Colonic mucosa (tissue), 4 donors: ENCODE measurements around the gene CFAP161. TPM values are rescaled to one million over a fixed set of nuclear protein-coding genes. Genes with fewer than 3 reads are reported as not detected.
"Not testable (repeated sequence)": the region's sequence is repeated elsewhere in the genome, so short reads cannot be mapped to it uniquely, and the experiment has no call there.

Source experiments
- DNase-seq: peaks from one replicate; pipeline ENCODE4 v3.0.0-alpha.2; 2020
- H3K27ac ChIP-seq: fragments of 200-600 bp; one replicate; pipeline ENCODE4 v1.8.0; 2021
- H3K27me3 ChIP-seq: fragments of 200-600 bp; one replicate; pipeline ENCODE4 v1.8.0; 2021
- H3K36me3 ChIP-seq: fragments of 200-600 bp; one replicate; pipeline ENCODE4 v1.8.0; 2021
- H3K4me1 ChIP-seq: fragments of 200-600 bp; one replicate; pipeline ENCODE4 v1.8.0; 2021; ENCODE audit warnings: mild to moderate bottlenecking
- H3K4me3 ChIP-seq: fragments of 200-600 bp; one replicate; pipeline ENCODE4 v1.8.0; 2021
- H3K9ac ChIP-seq, 2 donors: one replicate each; pipeline ENCODE4 v1.7.0; 2013; ENCODE audit warnings: control low read depth in 2 of 2, low read depth in 2 of 2, low read length in 2 of 2
- H3K9me3 ChIP-seq: fragments of 200-600 bp; one replicate; pipeline ENCODE4 v1.8.0; 2021
- intact Hi-C: fragments of 100-400 bp; cut with DNase I; formaldehyde crosslinking; loops from one replicate; pipeline ENCODE4 v1.14.1; 2022
- total RNA-seq, 2 donors: library from RNA; stranded (reverse); fragmentation: NEBNext Ultra II Directional in 1 of 2; extraction: Animal tissue kit (Norgen Biotek cat#: 25700) in 1 of 2; gene quantifications; one replicate each; pipeline ENCODE4 v1.2.1, GENCODE V29; 2021
- TF ChIP-seq, protein P1 (sequence below): fragments of 200-600 bp; IDR thresholded peaks from one replicate; pipeline ENCODE4 v1.8.0; 2022; ENCODE audit warnings: antibody characterized with exemption, mild to moderate bottlenecking
- donor health status: healthy.
- donor health status: DM: no; HTN: no; CAD: no.
- donor health status: DM: no; HTN: no; CAD: no.

Gene CFAP161
- total RNA-seq, 2 donors from 2014 or later: 0.21 TPM; not detected in 1

DNA sequence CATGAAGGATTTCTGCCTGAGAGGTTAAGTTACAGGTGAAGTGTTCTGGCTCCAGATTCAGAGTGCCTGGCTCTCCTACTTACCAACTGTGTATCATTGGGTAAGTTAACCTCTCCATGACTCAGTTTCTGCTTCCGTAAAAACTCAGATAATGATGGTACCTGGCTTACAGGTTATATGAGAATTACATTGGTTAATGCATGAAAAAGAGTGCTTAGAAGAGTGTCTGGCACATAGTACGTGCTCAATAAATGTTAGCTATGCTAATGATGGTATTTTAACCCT, 23.8 kb downstream of the CFAP161 start:
- H3K4me3 ChIP-seq: no peak overlapping the region
- no peak for DNase-seq
- no peaks in the 10 kb centered on the region for H3K4me1 ChIP-seq
- TF ChIP-seq, protein P1, sequence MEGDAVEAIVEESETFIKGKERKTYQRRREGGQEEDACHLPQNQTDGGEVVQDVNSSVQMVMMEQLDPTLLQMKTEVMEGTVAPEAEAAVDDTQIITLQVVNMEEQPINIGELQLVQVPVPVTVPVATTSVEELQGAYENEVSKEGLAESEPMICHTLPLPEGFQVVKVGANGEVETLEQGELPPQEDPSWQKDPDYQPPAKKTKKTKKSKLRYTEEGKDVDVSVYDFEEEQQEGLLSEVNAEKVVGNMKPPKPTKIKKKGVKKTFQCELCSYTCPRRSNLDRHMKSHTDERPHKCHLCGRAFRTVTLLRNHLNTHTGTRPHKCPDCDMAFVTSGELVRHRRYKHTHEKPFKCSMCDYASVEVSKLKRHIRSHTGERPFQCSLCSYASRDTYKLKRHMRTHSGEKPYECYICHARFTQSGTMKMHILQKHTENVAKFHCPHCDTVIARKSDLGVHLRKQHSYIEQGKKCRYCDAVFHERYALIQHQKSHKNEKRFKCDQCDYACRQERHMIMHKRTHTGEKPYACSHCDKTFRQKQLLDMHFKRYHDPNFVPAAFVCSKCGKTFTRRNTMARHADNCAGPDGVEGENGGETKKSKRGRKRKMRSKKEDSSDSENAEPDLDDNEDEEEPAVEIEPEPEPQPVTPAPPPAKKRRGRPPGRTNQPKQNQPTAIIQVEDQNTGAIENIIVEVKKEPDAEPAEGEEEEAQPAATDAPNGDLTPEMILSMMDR: no peak
- intact Hi-C loops: loop anchor here (5.0 kb wide), 1 partner anchor 51 kb away; no protein-coding TSS in a partner anchor
- no peak overlapping the region for H3K27ac ChIP-seq
- no peaks in the 10 kb centered on the region for H3K9me3 ChIP-seq
- no peaks in the 10 kb centered on the region for H3K27me3 ChIP-seq
- H3K36me3 ChIP-seq: no peaks in the 10 kb centered on the region
- H3K9ac ChIP-seq: no peak overlapping the region

DNA sequence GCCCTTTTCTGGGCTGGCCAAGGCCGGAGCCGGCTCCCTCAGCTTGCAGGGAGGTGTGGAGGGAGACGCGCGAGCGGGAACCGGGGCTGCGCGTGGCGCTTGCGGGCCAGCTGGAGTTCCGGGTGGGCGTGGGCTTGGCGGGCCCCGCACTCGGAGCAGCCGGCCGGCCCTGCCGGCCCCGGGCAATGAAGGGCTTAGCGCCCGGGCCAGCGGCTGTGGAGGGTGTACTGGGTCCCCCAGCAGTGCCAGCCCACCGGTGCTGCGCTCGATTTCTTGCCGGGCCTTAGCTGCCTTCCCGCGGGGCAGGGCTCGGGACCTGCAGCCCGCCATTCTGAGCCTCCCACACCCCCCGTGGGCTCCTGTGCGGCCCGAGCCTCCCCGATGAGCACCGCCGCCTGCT, 24.5 kb downstream of the CFAP161 start:
- H3K27me3 ChIP-seq, H3K4me1 ChIP-seq, H3K9me3 ChIP-seq, H3K9ac ChIP-seq, H3K36me3 ChIP-seq, H3K27ac ChIP-seq, H3K4me3 ChIP-seq, DNase-seq: not testable (repeated sequence)
- intact Hi-C loops: loop anchor here (5.0 kb wide), 1 partner anchor 51 kb away; no protein-coding TSS in a partner anchor

- DNase-seq: no peak
- Histone ChIP-seq H3K27me3 (no peaks in the 10 kb centered on the region), H3K4me1 (no peaks in the 10 kb centered on the region), H3K9me3 (no peaks in the 10 kb centered on the region), H3K9ac (no peak overlapping the region), H3K4me3 (no peak overlapping the region), H3K27ac (no peak overlapping the region), H3K36me3 (no peaks in the 10 kb centered on the region)
- TF ChIP-seq, protein P1: no peak
- intact Hi-C loops: no loop called here
These were observed 26.5 kb downstream of the CFAP161 start for GRCh38 chr15:81160312-81161159.

DNA sequence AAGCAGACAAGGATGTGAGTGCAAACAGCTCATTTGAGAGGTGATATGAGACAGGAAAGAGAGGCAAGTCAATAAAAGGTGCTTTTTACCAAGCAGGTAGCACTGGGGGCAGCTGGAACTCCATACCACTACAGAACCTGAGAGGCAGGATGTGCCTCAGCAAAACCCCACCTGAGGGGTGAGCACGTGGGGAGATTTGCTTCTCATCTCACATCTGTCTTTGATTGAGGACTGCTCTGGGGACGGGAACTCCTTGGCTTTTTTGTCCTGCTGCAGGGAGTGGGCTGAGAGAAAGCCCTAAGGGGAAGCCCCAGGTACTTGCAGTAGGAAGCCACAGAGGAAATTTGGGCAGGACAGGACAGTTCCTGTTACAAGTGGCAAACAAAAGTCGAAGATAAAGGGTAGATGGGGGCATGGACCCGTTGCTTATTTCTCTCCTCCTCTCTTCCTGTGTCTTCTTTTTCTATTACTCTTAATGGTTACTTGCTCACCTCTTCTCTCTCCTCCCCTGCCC, 27.1 kb downstream of the CFAP161 start:
- TF ChIP-seq, protein P1: no peak
- DNase-seq: no peak
- Histone ChIP-seq H3K36me3 (no peaks in the 10 kb centered on the region), H3K9ac (no peak overlapping the region), H3K4me1 (no peaks in the 10 kb centered on the region), H3K9me3 (no peaks in the 10 kb centered on the region), H3K27ac (no peak overlapping the region), H3K27me3 (no peaks in the 10 kb centered on the region), H3K4me3 (no peak overlapping the region)
- intact Hi-C loops: no loop called here

DNA sequence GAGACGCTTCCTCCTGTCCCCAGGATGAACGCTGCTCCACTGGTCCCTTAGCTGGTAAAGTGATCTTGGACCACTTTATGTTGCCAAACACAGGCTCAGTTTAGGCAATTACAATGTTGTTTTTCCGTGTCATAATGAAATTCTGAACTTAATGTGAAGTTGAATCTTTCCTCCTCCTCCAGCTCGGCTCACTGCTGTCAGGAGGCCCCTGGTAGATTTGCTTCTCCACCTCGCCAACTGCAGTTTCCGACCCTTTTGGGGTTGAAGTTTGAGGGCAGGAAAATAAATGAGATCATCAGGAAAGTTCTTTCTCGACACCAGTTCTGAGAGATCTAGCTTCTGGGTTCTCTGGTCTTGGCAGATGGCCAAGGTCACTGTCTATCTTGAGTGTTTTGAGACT, 27.8 kb downstream of the CFAP161 start:
- Histone ChIP-seq H3K27me3 (no peaks in the 10 kb centered on the region), H3K9ac (no peak overlapping the region), H3K27ac (no peak overlapping the region), H3K36me3 (no peaks in the 10 kb centered on the region), H3K4me1 (no peaks in the 10 kb centered on the region), H3K9me3 (no peaks in the 10 kb centered on the region), H3K4me3 (no peak overlapping the region)
- TF ChIP-seq, protein P1: no peak
- DNase-seq: no peak
- intact Hi-C loops: no loop called here
